ENCODE measurements around the gene TMEM80. TPM values are rescaled to one million over a fixed set of nuclear protein-coding genes. Genes with fewer than 3 reads are reported as not detected.

The TMEM80 gene
- total RNA-seq, 2 donors from 2014 or later = 18.4 to 36.6 TPM

DNA sequence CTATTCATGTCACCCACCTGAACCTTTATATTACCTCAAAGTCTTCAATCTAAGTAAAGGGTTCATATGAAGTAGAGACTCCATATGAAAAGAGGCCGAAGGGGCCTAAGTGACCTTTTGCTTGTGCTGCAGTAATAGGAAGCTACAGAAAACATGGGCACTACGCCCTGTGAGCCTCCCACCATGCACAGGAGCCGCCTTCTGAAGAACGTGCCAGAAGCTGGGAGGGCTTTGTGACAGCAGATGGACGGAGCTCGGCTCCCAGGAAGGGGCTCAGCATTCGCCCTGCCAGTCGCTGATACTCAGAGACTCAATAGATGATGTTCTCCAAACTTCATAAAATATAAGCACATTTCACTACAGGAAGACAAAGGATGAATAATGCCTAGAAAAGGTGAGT, 21.8 kb upstream of the TMEM80 start:
- Histone ChIP-seq H3K4me3 (no peak overlapping the region), H3K27me3 (no peaks in the 10 kb centered on the region), H3K36me3 (peaks cover 4% of the 10 kb centered on the region), H3K27ac (no peak overlapping the region), H3K9ac (ENCODE audit: low read depth in 2 of 2, low read length in 2 of 2) (no peak overlapping the region), H3K9me3 (no peaks in the 10 kb centered on the region), H3K4me1 (no peaks in the 10 kb centered on the region)
- TF ChIP-seq, protein P1, sequence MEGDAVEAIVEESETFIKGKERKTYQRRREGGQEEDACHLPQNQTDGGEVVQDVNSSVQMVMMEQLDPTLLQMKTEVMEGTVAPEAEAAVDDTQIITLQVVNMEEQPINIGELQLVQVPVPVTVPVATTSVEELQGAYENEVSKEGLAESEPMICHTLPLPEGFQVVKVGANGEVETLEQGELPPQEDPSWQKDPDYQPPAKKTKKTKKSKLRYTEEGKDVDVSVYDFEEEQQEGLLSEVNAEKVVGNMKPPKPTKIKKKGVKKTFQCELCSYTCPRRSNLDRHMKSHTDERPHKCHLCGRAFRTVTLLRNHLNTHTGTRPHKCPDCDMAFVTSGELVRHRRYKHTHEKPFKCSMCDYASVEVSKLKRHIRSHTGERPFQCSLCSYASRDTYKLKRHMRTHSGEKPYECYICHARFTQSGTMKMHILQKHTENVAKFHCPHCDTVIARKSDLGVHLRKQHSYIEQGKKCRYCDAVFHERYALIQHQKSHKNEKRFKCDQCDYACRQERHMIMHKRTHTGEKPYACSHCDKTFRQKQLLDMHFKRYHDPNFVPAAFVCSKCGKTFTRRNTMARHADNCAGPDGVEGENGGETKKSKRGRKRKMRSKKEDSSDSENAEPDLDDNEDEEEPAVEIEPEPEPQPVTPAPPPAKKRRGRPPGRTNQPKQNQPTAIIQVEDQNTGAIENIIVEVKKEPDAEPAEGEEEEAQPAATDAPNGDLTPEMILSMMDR (IDR thresholded peaks at IDR 0.05) = no peak
- DNase-seq = no peak
- intact Hi-C loops (cut with DNase I) = no loop called here

DNA sequence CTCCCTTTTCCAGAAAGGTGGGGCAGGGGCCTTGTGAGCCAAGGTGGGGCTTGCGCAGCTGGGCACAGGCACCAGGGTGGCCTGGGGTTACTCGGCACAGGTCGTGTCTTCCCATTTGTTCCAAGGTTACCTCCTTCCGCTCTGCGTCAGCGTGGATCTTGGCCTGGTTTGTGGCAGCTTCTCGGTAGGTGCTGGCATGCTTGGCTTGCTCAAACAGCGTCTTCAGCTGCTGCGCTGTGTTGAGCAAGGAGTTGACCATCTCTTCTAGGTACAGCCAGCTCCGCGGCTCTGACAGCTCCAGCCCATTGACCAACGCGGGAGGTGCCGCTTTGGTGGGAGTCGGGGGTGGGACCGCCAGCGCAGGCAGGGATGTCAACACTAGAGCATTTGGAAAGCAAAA, 21.2 kb upstream of the TMEM80 start:
- DNase-seq = no peak
- TF ChIP-seq, protein P1 (IDR thresholded peaks at IDR 0.05) = no peak
- peaks cover 4% of the 10 kb centered on the region for H3K36me3 ChIP-seq
- H3K4me3 ChIP-seq = no peak overlapping the region
- no peak overlapping the region for H3K9ac ChIP-seq (ENCODE audit: low read depth in 2 of 2, low read length in 2 of 2)
- intact Hi-C loops (cut with DNase I) = no loop called here
- no peaks in the 10 kb centered on the region for H3K4me1 ChIP-seq
- no peaks in the 10 kb centered on the region for H3K9me3 ChIP-seq
- no peak overlapping the region for H3K27ac ChIP-seq
- no peaks in the 10 kb centered on the region for H3K27me3 ChIP-seq

DNA sequence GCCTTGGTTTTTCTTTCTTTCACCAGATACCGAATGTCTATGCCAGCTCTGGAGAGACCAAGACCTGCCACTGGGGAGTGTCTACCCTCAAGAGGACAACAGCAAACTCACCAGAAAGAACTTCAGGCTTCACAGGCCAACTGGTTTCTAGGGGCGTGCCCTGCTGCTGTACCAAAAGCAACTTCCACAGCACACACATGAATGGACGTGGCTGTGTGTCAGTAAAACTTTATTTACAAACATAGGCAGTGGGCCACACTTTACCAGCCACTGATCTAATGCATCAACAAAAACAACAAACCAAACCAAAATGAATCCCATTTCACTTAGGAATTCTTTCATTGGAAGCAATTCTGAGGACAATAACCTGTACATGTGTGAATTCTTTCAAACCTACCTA, 17.3 kb upstream of the TMEM80 start:
- DNase-seq = no peak
- H3K9me3 ChIP-seq = no peaks in the 10 kb centered on the region
- H3K4me3 ChIP-seq = no peak overlapping the region
- H3K27ac ChIP-seq = no peak overlapping the region
- no peaks in the 10 kb centered on the region for H3K27me3 ChIP-seq
- peaks cover 4% of the 10 kb centered on the region for H3K36me3 ChIP-seq
- H3K9ac ChIP-seq (ENCODE audit: low read depth in 2 of 2, low read length in 2 of 2) = no peak overlapping the region
- intact Hi-C loops (cut with DNase I) = no loop called here
- no peaks in the 10 kb centered on the region for H3K4me1 ChIP-seq
- TF ChIP-seq, protein P1 (IDR thresholded peaks at IDR 0.05) = no peak

DNA sequence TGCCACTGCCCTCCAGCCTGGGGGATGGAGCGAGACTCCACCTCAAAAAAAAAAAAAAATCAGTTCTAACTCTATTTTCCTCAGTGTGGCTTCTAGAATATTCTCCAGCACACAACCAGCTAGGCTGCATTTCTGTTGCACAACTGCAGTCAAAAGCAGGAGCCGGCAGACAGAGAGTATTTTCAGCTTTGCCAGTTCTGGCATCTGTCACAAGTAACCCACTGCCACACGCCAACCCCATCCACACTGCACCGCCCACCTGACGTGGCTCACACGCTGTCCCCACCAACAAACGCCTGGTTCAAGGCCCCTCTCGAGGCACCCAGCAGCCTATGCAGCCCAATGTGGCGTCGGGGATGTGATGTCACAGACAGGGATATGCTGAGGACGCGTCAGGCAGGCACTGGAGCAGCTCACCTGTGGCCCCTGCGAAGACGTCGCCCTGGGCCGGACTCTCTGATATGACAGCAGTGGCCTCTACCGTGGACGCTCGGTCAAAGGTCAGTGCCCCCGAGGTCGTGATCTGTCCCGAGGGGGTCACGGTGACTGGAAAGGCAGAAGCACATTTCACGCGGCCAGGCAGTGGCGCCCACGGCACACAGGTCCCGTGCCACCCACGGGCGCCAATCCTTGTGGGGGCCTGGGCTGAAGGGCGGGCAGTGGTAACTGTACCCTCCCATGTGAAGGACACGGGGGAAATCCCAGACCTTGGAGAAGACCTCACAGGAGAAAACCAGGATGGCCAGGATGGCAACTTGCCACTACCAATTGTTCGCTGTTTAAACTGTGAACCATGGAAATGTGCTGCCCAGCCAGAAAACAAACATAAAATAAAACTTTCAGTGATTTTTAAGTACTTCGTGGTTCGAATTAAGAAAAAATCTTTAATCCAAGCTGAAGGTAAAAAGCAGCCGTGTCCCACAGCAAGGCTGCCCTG, 16.1 kb upstream of the TMEM80 start:
- no peak overlapping the region for H3K4me3 ChIP-seq
- no peak overlapping the region for H3K9ac ChIP-seq (ENCODE audit: low read depth in 2 of 2, low read length in 2 of 2)
- no peaks in the 10 kb centered on the region for H3K4me1 ChIP-seq
- H3K27ac ChIP-seq = no peak overlapping the region
- DNase-seq = no peak
- no peaks in the 10 kb centered on the region for H3K9me3 ChIP-seq
- intact Hi-C loops (cut with DNase I) = no loop called here
- H3K27me3 ChIP-seq = no peaks in the 10 kb centered on the region
- H3K36me3 ChIP-seq = no peaks in the 10 kb centered on the region
- TF ChIP-seq, protein P1 (IDR thresholded peaks at IDR 0.05) = no peak

DNA sequence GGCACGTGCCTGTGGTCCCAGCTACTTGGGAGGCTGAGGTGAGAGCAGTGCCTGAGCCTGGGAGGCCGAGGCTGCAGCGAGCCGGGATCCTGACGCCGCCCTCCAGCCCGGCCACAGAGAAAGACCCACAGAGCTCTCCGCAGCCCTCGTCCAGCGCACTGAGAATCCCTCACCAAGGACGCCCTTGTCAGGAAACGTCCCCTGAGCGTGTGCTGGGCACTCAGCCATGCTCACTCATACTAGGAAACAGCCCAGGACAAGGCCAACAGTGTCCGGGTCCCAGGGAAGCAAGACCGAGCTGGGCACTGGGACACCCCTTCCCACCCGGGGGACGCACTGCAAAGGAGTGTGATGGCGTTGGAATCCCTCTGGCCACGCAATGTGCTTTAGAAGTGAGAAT, 15.1 kb upstream of the TMEM80 start:
- Histone ChIP-seq H3K27ac (no peak overlapping the region), H3K27me3 (no peaks in the 10 kb centered on the region), H3K9me3 (no peaks in the 10 kb centered on the region), H3K4me3 (no peak overlapping the region), H3K36me3 (no peaks in the 10 kb centered on the region), H3K4me1 (no peaks in the 10 kb centered on the region), H3K9ac (ENCODE audit: low read depth in 2 of 2, low read length in 2 of 2) (no peak overlapping the region)
- TF ChIP-seq, protein P1 (IDR thresholded peaks at IDR 0.05) = no peak
- intact Hi-C loops (cut with DNase I) = no loop called here
- no peak for DNase-seq
